HepG2 (cell line): ENCODE results near the gene GOT2. TPM values are rescaled to one million over a fixed set of nuclear protein-coding genes. Genes with fewer than 3 reads are reported as not detected.

Experiments
- BCL6 ChIP-seq: IDR thresholded peaks from 2 replicates; pipeline ENCODE4 v1.6.1; 2016; ENCODE audit warnings: missing genetic modification reagents, missing compliant biosample characterization
- GLMP ChIP-seq: sonication (generic); formaldehyde crosslinking; IDR thresholded peaks from 2 replicates; pipeline ENCODE4 v1.9.0; 2021; ENCODE audit warnings: missing genetic modification reagents, mild to moderate bottlenecking, borderline replicate concordance
- GMEB1 ChIP-seq: sonication (generic); formaldehyde crosslinking; IDR thresholded peaks from 2 replicates; pipeline ENCODE4 v1.5.1; 2020; ENCODE audit warnings: missing genetic modification reagents, mild to moderate bottlenecking, borderline replicate concordance
- IRF2 ChIP-seq: IDR thresholded peaks from 2 replicates; pipeline ENCODE4 v1.6.1; 2018; ENCODE audit warnings: missing genetic modification reagents, missing compliant biosample characterization
- ISL2 ChIP-seq: sonication (generic); formaldehyde crosslinking; IDR thresholded peaks from 2 replicates; pipeline ENCODE4 v1.5.0; 2020; ENCODE audit warnings: missing genetic modification reagents
- NKX3-1 ChIP-seq: sonication (generic); formaldehyde crosslinking; IDR thresholded peaks from 2 replicates; pipeline ENCODE4 v1.5.0; 2020; ENCODE audit warnings: missing genetic modification reagents
- RAD21 ChIP-seq: fragments of 450-650 bp; formaldehyde crosslinking; IDR thresholded peaks from 2 replicates; pipeline ENCODE4 v1.5.0; 2020; ENCODE audit warnings: mild to moderate bottlenecking
- RBFOX2 ChIP-seq: fragments of 200-400 bp; formaldehyde crosslinking; IDR thresholded peaks from 2 replicates; pipeline ENCODE4 v1.6.1; 2017; ENCODE audit warnings: low read depth, mild to moderate bottlenecking, low read length
- SP140L ChIP-seq: sonication (generic); formaldehyde crosslinking; IDR thresholded peaks from 2 replicates; pipeline ENCODE4 v1.4.0; 2020; ENCODE audit warnings: missing genetic modification reagents, borderline replicate concordance
- TGIF2 ChIP-seq: IDR thresholded peaks from 2 replicates; pipeline ENCODE4 v1.6.1; 2016; ENCODE audit warnings: control low read depth, missing compliant biosample characterization
- XRCC5 ChIP-seq: fragments of 200-400 bp; formaldehyde crosslinking; optimal IDR thresholded peaks from 2 replicates; pipeline ENCODE3; 2017; ENCODE audit warnings: mild to moderate bottlenecking, low read length
- ZBTB37 ChIP-seq: sonication (generic); formaldehyde crosslinking; IDR thresholded peaks from 2 replicates; pipeline ENCODE4 v1.4.0; 2020; ENCODE audit warnings: mild to moderate bottlenecking, missing genetic modification reagents
- ZFP41 ChIP-seq: sonication (generic); formaldehyde crosslinking; IDR thresholded peaks from 2 replicates; pipeline ENCODE4 v1.4.0; 2020; ENCODE audit warnings: mild to moderate bottlenecking, missing genetic modification reagents, borderline replicate concordance
- ZMAT5 ChIP-seq: sonication (generic); formaldehyde crosslinking; IDR thresholded peaks from 2 replicates; pipeline ENCODE4 v1.5.0; 2020; ENCODE audit warnings: mild to moderate bottlenecking, low read depth, missing genetic modification reagents, borderline replicate concordance
- ZNF205 ChIP-seq: IDR thresholded peaks from 2 replicates; pipeline ENCODE4 v1.6.1; 2018; ENCODE audit warnings: missing biosample characterization, missing genetic modification reagents
- ZNF446 ChIP-seq: sonication (generic); formaldehyde crosslinking; IDR thresholded peaks from 2 replicates; pipeline ENCODE4 v1.5.0; 2020; ENCODE audit warnings: mild to moderate bottlenecking, missing genetic modification reagents
- ZNF660 ChIP-seq: sonication (generic); formaldehyde crosslinking; IDR thresholded peaks from 2 replicates; pipeline ENCODE4 v1.5.1; 2020; ENCODE audit warnings: mild to moderate bottlenecking, low read depth, missing genetic modification reagents, borderline replicate concordance
- ZNF678 ChIP-seq: sonication (generic); formaldehyde crosslinking; IDR thresholded peaks from 2 replicates; pipeline ENCODE4 v1.4.0; 2020; ENCODE audit warnings: mild to moderate bottlenecking, missing genetic modification reagents
- ZNF788 ChIP-seq: sonication (generic); formaldehyde crosslinking; IDR thresholded peaks from 2 replicates; pipeline ENCODE4 v1.5.0; 2020; ENCODE audit warnings: mild to moderate bottlenecking, missing genetic modification reagents, borderline replicate concordance
- polyA plus RNA-seq, 8 experiments: library from polyadenylated mRNA; depleted of rRNA in 3 of 8; stranded (reverse) in 7 of 8; unstranded in 1 of 8; fragments of >200 nt; fragmentation: Illumina TruSeq in 4 of 8; extraction: Trizol in 4 of 8; gene quantifications; 2 replicates each; pipeline versions ENCODE4 v1.2.1 to v1.2.3, GENCODE V29; 2011 to 2016; ENCODE audit warnings: low read depth in 4 of 8, missing spikeins in 1 of 8, mixed read lengths in 1 of 8; ENCODE audit not compliant: insufficient read depth in 1 of 8
- total RNA-seq, 5 experiments: library from RNA; depleted of rRNA; stranded (reverse); fragments of >200 nt; fragmentation: Illumina TruSeq; extraction: Trizol; gene quantifications; 2 replicates each; pipeline ENCODE4 v1.2.3, GENCODE V29; 2016; ENCODE audit warnings: low read depth in 1 of 5
- TF ChIP-seq, protein P1 (sequence below): sonication (generic); formaldehyde crosslinking; IDR thresholded peaks from 2 replicates; pipeline ENCODE4 v1.4.0; 2020; ENCODE audit warnings: mild to moderate bottlenecking, missing genetic modification reagents, borderline replicate concordance

Gene GOT2
- total and polyA plus RNA-seq, 2 of the 13 experiments (the other 11 are each of a cell fraction or from before 2014, with no cell fraction given) = 32.6 to 121 TPM

DNA sequence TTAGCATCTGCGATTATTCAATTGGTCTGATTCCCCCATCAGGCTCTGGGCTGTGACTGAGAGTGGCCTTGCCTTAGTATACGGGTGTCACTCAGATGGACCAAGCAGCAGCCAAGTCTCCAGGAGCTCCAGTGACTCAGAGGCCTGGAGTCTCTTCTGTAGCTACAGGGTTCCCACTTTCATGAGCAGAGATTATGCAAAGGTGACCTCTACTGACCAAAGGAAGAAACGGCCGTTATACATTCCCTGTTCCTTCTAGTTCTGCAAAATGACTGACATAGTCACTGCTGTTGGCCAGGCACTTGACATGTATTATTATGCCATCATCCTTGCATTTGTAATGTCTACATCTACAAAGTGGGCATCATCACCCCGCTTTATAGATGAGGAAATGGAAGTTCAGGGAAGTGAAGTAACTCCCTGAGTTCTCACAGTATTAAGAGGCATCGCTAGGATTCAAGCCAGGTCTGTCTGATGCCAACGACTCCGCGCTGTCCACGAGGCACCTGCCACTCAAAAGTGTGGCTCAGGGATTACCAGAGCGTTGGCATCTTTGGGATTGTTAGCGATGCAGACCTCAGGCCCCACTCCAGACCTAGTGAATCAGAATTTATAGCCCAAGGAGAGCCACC lies 72.8 kb downstream of the GOT2 start (continued):
- TF ChIP-seq, protein P1, sequence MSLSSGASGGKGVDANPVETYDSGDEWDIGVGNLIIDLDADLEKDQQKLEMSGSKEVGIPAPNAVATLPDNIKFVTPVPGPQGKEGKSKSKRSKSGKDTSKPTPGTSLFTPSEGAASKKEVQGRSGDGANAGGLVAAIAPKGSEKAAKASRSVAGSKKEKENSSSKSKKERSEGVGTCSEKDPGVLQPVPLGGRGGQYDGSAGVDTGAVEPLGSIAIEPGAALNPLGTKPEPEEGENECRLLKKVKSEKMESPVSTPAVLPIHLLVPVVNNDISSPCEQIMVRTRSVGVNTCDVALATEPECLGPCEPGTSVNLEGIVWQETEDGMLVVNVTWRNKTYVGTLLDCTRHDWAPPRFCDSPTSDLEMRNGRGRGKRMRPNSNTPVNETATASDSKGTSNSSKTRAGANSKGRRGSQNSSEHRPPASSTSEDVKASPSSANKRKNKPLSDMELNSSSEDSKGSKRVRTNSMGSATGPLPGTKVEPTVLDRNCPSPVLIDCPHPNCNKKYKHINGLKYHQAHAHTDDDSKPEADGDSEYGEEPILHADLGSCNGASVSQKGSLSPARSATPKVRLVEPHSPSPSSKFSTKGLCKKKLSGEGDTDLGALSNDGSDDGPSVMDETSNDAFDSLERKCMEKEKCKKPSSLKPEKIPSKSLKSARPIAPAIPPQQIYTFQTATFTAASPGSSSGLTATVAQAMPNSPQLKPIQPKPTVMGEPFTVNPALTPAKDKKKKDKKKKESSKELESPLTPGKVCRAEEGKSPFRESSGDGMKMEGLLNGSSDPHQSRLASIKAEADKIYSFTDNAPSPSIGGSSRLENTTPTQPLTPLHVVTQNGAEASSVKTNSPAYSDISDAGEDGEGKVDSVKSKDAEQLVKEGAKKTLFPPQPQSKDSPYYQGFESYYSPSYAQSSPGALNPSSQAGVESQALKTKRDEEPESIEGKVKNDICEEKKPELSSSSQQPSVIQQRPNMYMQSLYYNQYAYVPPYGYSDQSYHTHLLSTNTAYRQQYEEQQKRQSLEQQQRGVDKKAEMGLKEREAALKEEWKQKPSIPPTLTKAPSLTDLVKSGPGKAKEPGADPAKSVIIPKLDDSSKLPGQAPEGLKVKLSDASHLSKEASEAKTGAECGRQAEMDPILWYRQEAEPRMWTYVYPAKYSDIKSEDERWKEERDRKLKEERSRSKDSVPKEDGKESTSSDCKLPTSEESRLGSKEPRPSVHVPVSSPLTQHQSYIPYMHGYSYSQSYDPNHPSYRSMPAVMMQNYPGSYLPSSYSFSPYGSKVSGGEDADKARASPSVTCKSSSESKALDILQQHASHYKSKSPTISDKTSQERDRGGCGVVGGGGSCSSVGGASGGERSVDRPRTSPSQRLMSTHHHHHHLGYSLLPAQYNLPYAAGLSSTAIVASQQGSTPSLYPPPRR (CRISPR knock-in tag) = no peak
- no peak for TF ChIP-seq RBFOX2
- TF ChIP-seq GLMP (CRISPR knock-in tag) = no peak
- no peak for TF ChIP-seq ZFP41 (CRISPR knock-in tag)
- peak; percentile 25; the same call in 1 of the 2 replicates for TF ChIP-seq GMEB1 (CRISPR knock-in tag)
- no peak for TF ChIP-seq ZNF205 (CRISPR knock-in tag)
- TF ChIP-seq ZNF660 (CRISPR knock-in tag) = 0 out of 2 replicates have a peak, but pooled peaks have one; percentile 19
- no peak for TF ChIP-seq BCL6
- no peak for TF ChIP-seq ZNF446
- TF ChIP-seq ISL2 (CRISPR knock-in tag) = no peak
- TF ChIP-seq ZNF678 (CRISPR knock-in tag) = no peak
- no peak for TF ChIP-seq ZNF788 (CRISPR knock-in tag)
- no peak for TF ChIP-seq ZMAT5 (CRISPR knock-in tag)
- peak; percentile 22 for TF ChIP-seq XRCC5
- TF ChIP-seq TGIF2 = 0 out of 2 replicates have a peak, but pooled peaks have one; percentile 40
- TF ChIP-seq RAD21 (CRISPR knock-in tag) = peak; percentile 91
- TF ChIP-seq ZBTB37 (CRISPR knock-in tag) = no peak
- TF ChIP-seq IRF2 = 0 out of 2 replicates have a peak, but pooled peaks have one; percentile 52
- no peak for TF ChIP-seq NKX3-1
- no peak for TF ChIP-seq SP140L
